Thoracic aorta (tissue), 2 donors: Measurements from ENCODE around the gene LONRF2. TPM values are rescaled to one million over a fixed set of nuclear protein-coding genes. Genes with fewer than 3 reads are reported as not detected.

ENCODE experiments used
- ATAC-seq: fragments of 150-250 bp; one replicate; pipeline ENCODE4 v1.8.0; 2017; ENCODE audit warnings: low read depth; ENCODE audit not compliant: insufficient number of reproducible peaks, low FRiP score
- DNase-seq: peaks from one replicate; pipeline ENCODE4 v3.0.0-alpha.2; 2020; ENCODE audit warnings: low spot score
- H3K27ac ChIP-seq, 2 donors: fragments of 200-600 bp; sonication (generic); 1 replicate in 1 of 2; 2 replicates in 1 of 2; pipeline ENCODE4 v1.5.1; 2016; ENCODE audit warnings: mild to moderate bottlenecking in 2 of 2, moderate library complexity in 2 of 2
- H3K27me3 ChIP-seq: fragments of 200-600 bp; sonication (generic); replicated peaks from 2 replicates; pipeline ENCODE4 v1.6.0; 2016; ENCODE audit warnings: mild to moderate bottlenecking; ENCODE audit not compliant: insufficient read depth
- H3K36me3 ChIP-seq: fragments of 200-600 bp; sonication (generic); one replicate; pipeline ENCODE4 v1.5.1; 2016
- H3K4me1 ChIP-seq, 2 donors: fragments of 200-600 bp; sonication (generic); 1 replicate in 1 of 2; 2 replicates in 1 of 2; pipeline versions ENCODE4 v1.5.1 to v1.6.0; 2016; ENCODE audit warnings: low read depth in 2 of 2, mild to moderate bottlenecking in 1 of 2; ENCODE audit not compliant: control insufficient read depth in 1 of 2
- H3K4me3 ChIP-seq: fragments of 200-600 bp; sonication (generic); 2 replicates; pipeline ENCODE4 v1.5.1; 2016; ENCODE audit warnings: mild to moderate bottlenecking
- H3K9me3 ChIP-seq: fragments of 200-600 bp; sonication (generic); 2 replicates; pipeline ENCODE4 v1.5.1; 2016
- CTCF ChIP-seq: fragments of 200-600 bp; sonication (generic); IDR thresholded peaks from one replicate; pipeline ENCODE4 v1.5.1; 2019; ENCODE audit warnings: antibody characterized with exemption
- total RNA-seq, 2 donors: library from RNA; depleted of rRNA; stranded (reverse); fragments of >200 nt; gene quantifications; one replicate each; pipeline versions ENCODE4 v1.1.0 to v1.2.3, GENCODE V29; 2016

Gene LONRF2
- total RNA-seq, 2 donors from 2014 or later = 7.0 to 17.4 TPM

- ATAC-seq (no peak), DNase-seq (no peak)
- Histone ChIP-seq H3K27me3 (no peaks in the 10 kb centered on the region), H3K9me3 (no peaks in the 10 kb centered on the region), H3K4me1 (peaks cover 4 to 15% of the 10 kb centered on the region in 2 donors), H3K27ac (no peak overlapping the region), H3K36me3 (no peaks in the 10 kb centered on the region), H3K4me3 (no peak overlapping the region)
- no peak for TF ChIP-seq CTCF
These were observed 60.3 kb downstream of the LONRF2 start for GRCh38 chr2:100262046-100262445.

- no peaks in the 10 kb centered on the region for H3K36me3 ChIP-seq
- peaks cover 4 to 20% of the 10 kb centered on the region in 2 donors for H3K4me1 ChIP-seq
- no peaks in the 10 kb centered on the region for H3K9me3 ChIP-seq
- ATAC-seq (no peak), DNase-seq (no peak)
- no peak overlapping the region for H3K27ac ChIP-seq
- H3K4me3 ChIP-seq = no peak overlapping the region
- no peaks in the 10 kb centered on the region for H3K27me3 ChIP-seq
- peak; percentile 74 for TF ChIP-seq CTCF
These were observed 61.3 kb downstream of the LONRF2 start for GRCh38 chr2:100260712-100261620.

GRCh38 chr2:100259106-100259505 lies 63.2 kb downstream of the LONRF2 start:
- no peak for TF ChIP-seq CTCF
- Histone ChIP-seq H3K27ac (no peak overlapping the region), H3K4me1 (peaks cover 4 to 20% of the 10 kb centered on the region in 2 donors), H3K36me3 (no peaks in the 10 kb centered on the region), H3K4me3 (no peak overlapping the region), H3K27me3 (no peaks in the 10 kb centered on the region), H3K9me3 (no peaks in the 10 kb centered on the region)
- DNase-seq = no peak
- no peak for ATAC-seq

GRCh38 chr2:100257939-100258338 lies 64.4 kb downstream of the LONRF2 start:
- no peaks in the 10 kb centered on the region for H3K27me3 ChIP-seq
- H3K36me3 ChIP-seq = no peaks in the 10 kb centered on the region
- H3K4me1 ChIP-seq = peaks cover 4 to 20% of the 10 kb centered on the region in 2 donors
- DNase-seq (no peak), ATAC-seq (peak; percentile 50)
- H3K9me3 ChIP-seq = no peaks in the 10 kb centered on the region
- TF ChIP-seq CTCF = no peak
- H3K4me3 ChIP-seq = peak overlapping the region; percentile 26
- H3K27ac ChIP-seq = peak overlapping the region in 1 of 2 donors; percentile 75

- Histone ChIP-seq H3K36me3 (no peaks in the 10 kb centered on the region), H3K4me3 (no peak overlapping the region), H3K27me3 (no peaks in the 10 kb centered on the region), H3K4me1 (peaks cover 4 to 20% of the 10 kb centered on the region in 2 donors), H3K9me3 (no peaks in the 10 kb centered on the region), H3K27ac (peak overlapping the region in 1 of 2 donors; percentile 75)
- TF ChIP-seq CTCF = no peak
- ATAC-seq (no peak), DNase-seq (no peak)
These were observed 65.5 kb downstream of the LONRF2 start for GRCh38 chr2:100256849-100257248.
